LoVo (cell line): ENCODE data around the gene ZNF765.
"Not testable (repeated sequence)": the region's sequence is repeated elsewhere in the genome, so short reads cannot be mapped to it uniquely, and the experiment has no call there.

Source experiments
- DNase-seq: peaks from one replicate; pipeline ENCODE4 v3.0.0-alpha.2; 2016; ENCODE audit warnings: low spot score

Gene ZNF765

GRCh38 chr19:53422551-53422950, 27.6 kb downstream of the ZNF765 start:
- no peak for DNase-seq

GRCh38 chr19:53423074-53423473, 28.1 kb downstream of the ZNF765 start:
- DNase-seq = not testable (repeated sequence)

- DNase-seq = not testable (repeated sequence)
These were observed 28.7 kb downstream of the ZNF765 start for GRCh38 chr19:53423680-53424079.

- no peak for DNase-seq
These were observed 30.1 kb downstream of the ZNF765 start for GRCh38 chr19:53424968-53425597.

- peak; percentile 89 for DNase-seq
These were observed 36.6 kb downstream of the ZNF765 start, which contains the start of gene ZNF761 for GRCh38 chr19:53431399-53432087. Gene ZNF761 (plus strand): TSS chr19:53431984. CDS start chr19:53447269, 15,285 bp downstream.

- DNase-seq = no peak
These were observed 37.2 kb downstream of the ZNF765 start for GRCh38 chr19:53432088-53432661.

- DNase-seq = not testable (repeated sequence)
These were observed 48.9 kb downstream of the ZNF765 start for GRCh38 chr19:53443809-53444208.

- DNase-seq = not testable (repeated sequence)
These were observed 52.2 kb downstream of the ZNF765 start for GRCh38 chr19:53447196-53447595.

- no peak for DNase-seq
These were observed 60.9 kb downstream of the ZNF765 start for GRCh38 chr19:53455828-53456227.

GRCh38 chr19:53460131-53460721, 65.3 kb downstream of the ZNF765 start:
- not testable (repeated sequence) for DNase-seq

- DNase-seq = no peak
These were observed 66.9 kb downstream of the ZNF765 start for GRCh38 chr19:53461866-53462265.

- DNase-seq = no peak
These were observed 67.9 kb downstream of the ZNF765 start for GRCh38 chr19:53462861-53463260.

GRCh38 chr19:53463263-53463662, 68.3 kb downstream of the ZNF765 start:
- no peak for DNase-seq

- no peak for DNase-seq
These were observed 72.0 kb downstream of the ZNF765 start for GRCh38 chr19:53466726-53467484.

- DNase-seq = no peak
These were observed 72.7 kb downstream of the ZNF765 start, which contains the start of gene ZNF813 for GRCh38 chr19:53467485-53468262. Gene ZNF813 (plus strand): TSS chr19:53467733. CDS start chr19:53483823, 16,090 bp downstream.

- DNase-seq = not testable (repeated sequence)
These were observed 73.7 kb downstream of the ZNF765 start for GRCh38 chr19:53468628-53469027.

GRCh38 chr19:53471916-53472315, 77.0 kb downstream of the ZNF765 start:
- no peak for DNase-seq

GRCh38 chr19:53474832-53475231, 79.9 kb downstream of the ZNF765 start:
- not testable (repeated sequence) for DNase-seq

GRCh38 chr19:53475470-53475869, 80.5 kb downstream of the ZNF765 start:
- not testable (repeated sequence) for DNase-seq
